ENCODE data around the gene TBC1D16. TPM values are rescaled to one million over a fixed set of nuclear protein-coding genes. Genes with fewer than 3 reads are reported as not detected.
A peak's percentile ranks its signal among the peaks of the same experiment; 100 is the strongest.

Gene TBC1D16
- total RNA-seq, 3 donors from 2014 or later (not counting 1 experiment from before 2014, with no cell fraction given): 0.49 to 1.00 (median 0.65) TPM

DNA sequence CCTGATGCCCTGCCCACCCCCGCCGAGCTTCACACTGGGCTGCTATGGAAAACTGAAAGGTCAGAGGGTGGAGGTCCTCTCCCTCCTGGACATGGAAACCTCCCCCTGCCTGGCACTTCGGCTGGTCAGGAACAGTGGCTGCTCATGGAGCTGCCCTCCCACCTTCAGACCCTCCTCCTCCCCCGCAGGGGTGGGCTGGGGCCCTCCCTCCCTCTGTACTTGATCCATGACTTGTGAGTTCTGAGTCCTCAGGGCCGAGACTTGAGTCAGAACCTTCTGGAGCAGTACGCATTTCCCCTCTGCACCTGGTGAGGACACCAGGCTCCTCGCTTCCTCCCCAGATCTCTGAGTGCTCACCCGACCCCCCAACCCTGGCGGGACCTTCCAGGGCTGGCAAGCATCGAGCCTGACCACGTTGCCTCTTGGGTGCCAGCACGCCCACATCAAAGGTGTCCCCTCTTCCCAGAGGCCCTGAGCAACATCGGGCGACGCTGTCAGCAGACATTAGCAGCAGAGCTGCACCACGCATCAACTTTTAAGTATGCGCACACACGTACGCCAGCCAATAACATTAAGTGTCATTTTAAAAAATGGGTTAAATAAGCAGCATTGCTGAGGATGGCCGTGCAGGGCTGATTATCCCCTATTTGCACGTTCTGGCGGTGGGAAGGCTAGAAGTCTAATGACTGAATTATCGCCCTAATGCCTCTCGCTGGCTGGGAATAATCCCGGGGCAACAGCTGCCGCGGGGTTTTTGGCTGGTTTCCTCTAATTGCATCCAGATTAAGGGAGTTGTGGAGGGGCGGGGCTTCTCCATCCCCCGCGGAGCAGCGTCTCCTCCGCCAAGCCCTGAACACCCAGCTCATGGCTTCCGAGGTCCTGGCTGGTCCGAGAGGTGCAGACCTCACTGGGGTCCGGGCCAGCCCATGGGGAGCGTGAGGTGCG, 98.0 kb downstream of the TBC1D16 start:
- DNase-seq: peak in 1 of 2 donors; percentile 40
- peaks cover 4% of the 10 kb centered on the region for H3K27me3 ChIP-seq (ENCODE audit: control insufficient read depth, insufficient read depth, low read length)
- peak in 1 of 3 donors; percentile 33 for ATAC-seq
- H3K27me3 Mint-ChIP-seq (ENCODE audit: low read depth in 2 of 2): peaks cover 5 to 25% of the 10 kb centered on the region in 2 donors
- H3K4me3 Mint-ChIP-seq: peak overlapping the region; percentile 87
- peaks cover 60% of the 10 kb centered on the region for H3K4me1 ChIP-seq (ENCODE audit: control insufficient read depth, insufficient read depth, low read length)
- no peaks in the 10 kb centered on the region for H3K9me3 Mint-ChIP-seq
- no peaks in the 10 kb centered on the region for H3K36me3 ChIP-seq (ENCODE audit: control insufficient read depth, insufficient read depth, low read length)
- WGBS (ENCODE audit: insufficient coverage): 57% methylated on average over 37 of the region's 37 CpGs
- H3K4me1 Mint-ChIP-seq: peaks cover 8 to 37% of the 10 kb centered on the region in 2 donors
- H3K4me3 ChIP-seq (ENCODE audit: low read length): no peak overlapping the region
- H3K27ac ChIP-seq (ENCODE audit: low read length): peak overlapping the region; percentile 67
- intact Hi-C loops (cut with micrococcal nuclease): no loop called here
- peak overlapping the region in 1 of 2 donors; percentile 76 for H3K27ac Mint-ChIP-seq
- no peaks in the 10 kb centered on the region for H3K36me3 Mint-ChIP-seq
- TF ChIP-seq, protein P1, sequence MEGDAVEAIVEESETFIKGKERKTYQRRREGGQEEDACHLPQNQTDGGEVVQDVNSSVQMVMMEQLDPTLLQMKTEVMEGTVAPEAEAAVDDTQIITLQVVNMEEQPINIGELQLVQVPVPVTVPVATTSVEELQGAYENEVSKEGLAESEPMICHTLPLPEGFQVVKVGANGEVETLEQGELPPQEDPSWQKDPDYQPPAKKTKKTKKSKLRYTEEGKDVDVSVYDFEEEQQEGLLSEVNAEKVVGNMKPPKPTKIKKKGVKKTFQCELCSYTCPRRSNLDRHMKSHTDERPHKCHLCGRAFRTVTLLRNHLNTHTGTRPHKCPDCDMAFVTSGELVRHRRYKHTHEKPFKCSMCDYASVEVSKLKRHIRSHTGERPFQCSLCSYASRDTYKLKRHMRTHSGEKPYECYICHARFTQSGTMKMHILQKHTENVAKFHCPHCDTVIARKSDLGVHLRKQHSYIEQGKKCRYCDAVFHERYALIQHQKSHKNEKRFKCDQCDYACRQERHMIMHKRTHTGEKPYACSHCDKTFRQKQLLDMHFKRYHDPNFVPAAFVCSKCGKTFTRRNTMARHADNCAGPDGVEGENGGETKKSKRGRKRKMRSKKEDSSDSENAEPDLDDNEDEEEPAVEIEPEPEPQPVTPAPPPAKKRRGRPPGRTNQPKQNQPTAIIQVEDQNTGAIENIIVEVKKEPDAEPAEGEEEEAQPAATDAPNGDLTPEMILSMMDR (IDR thresholded peaks at IDR 0.05): no peak
- no peaks in the 10 kb centered on the region for H3K9me3 ChIP-seq (ENCODE audit: control insufficient read depth, insufficient read depth, low read length)

DNA sequence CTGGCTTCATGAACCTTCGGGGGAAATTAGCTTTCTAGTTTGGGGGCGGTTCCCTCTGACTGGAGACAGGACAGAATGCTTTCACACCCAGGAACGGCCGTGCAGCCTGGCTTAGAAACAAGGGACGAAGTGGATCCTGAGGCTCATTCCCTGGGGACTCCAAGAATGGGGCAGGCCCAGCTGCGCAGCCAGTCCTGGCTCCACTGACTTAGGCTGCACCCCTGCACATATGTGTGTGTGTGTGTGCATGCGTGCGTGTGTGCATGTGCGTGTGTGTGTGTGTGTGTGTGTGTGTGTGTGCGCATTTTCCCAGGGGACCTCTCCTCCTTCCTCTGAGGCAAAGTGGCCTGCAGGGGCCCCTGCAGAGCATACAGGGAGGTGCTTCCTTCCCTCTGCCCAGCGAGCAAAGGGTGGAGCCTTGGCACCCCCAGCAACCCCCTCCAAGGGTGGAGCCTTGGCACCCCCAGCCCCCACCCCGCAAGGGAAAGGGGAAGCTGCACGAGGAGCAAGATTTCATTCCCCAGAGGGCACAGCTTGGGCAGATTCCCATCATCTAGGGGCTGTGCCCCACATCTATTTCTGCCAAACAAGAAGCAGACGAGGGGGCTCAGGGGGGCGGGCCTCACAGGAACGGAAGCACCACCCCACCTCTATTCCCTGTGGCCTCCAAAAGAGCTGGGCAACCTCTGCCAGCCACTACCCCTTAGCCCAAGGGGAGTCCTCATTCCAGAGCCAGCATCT, 98.9 kb downstream of the TBC1D16 start:
- H3K4me1 ChIP-seq (ENCODE audit: control insufficient read depth, insufficient read depth, low read length): peaks cover 53% of the 10 kb centered on the region
- H3K36me3 ChIP-seq (ENCODE audit: control insufficient read depth, insufficient read depth, low read length): no peaks in the 10 kb centered on the region
- intact Hi-C loops (cut with micrococcal nuclease): no loop called here
- Mint-ChIP-seq H3K36me3 (no peaks in the 10 kb centered on the region), H3K4me1 (peaks cover 7 to 36% of the 10 kb centered on the region in 2 donors), H3K27ac (peak overlapping the region in 1 of 2 donors; percentile 41), H3K4me3 (peak overlapping the region; percentile 87), H3K9me3 (no peaks in the 10 kb centered on the region), H3K27me3 (ENCODE audit: low read depth in 2 of 2) (peaks cover 11 to 29% of the 10 kb centered on the region in 2 donors)
- no peaks in the 10 kb centered on the region for H3K9me3 ChIP-seq (ENCODE audit: control insufficient read depth, insufficient read depth, low read length)
- TF ChIP-seq, protein P1 (IDR thresholded peaks at IDR 0.05): no peak
- H3K27me3 ChIP-seq (ENCODE audit: control insufficient read depth, insufficient read depth, low read length): peaks cover 4% of the 10 kb centered on the region
- peak overlapping the region; percentile 67 for H3K27ac ChIP-seq (ENCODE audit: low read length)
- 22% methylated on average over 16 of the region's 16 CpGs for WGBS (ENCODE audit: insufficient coverage)
- ATAC-seq: peak in 1 of 3 donors; percentile 26
- H3K4me3 ChIP-seq (ENCODE audit: low read length): no peak overlapping the region
- DNase-seq: no peak

DNA sequence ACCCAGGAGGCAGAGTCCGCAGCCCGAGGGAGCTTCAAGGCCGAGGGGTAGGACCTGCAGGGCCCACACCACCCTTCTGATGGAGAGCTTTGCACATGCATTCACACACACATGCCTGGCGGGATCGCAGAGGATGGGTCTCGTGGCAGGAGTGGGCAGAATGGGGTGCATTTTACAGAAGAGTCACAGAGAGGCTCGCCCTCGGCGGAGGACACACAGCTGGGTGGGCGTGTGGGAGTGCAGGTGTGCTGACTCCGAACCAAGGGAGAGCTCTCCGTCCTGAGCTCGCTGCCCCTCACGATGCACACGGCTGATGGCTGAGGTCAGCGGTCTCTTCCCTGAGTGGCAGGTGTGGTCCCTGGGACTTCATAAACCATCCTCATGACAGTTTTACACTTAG, 99.6 kb downstream of the TBC1D16 start:
- WGBS (ENCODE audit: insufficient coverage): 82% methylated on average over 16 of the region's 16 CpGs
- Mint-ChIP-seq H3K27ac (no peak overlapping the region), H3K27me3 (ENCODE audit: low read depth in 2 of 2) (peaks cover 11 to 34% of the 10 kb centered on the region in 2 donors), H3K4me3 (peak overlapping the region; percentile 50), H3K36me3 (no peaks in the 10 kb centered on the region), H3K9me3 (no peaks in the 10 kb centered on the region), H3K4me1 (peaks cover 7 to 36% of the 10 kb centered on the region in 2 donors)
- Histone ChIP-seq H3K36me3 (ENCODE audit: control insufficient read depth, insufficient read depth, low read length) (no peaks in the 10 kb centered on the region), H3K9me3 (ENCODE audit: control insufficient read depth, insufficient read depth, low read length) (no peaks in the 10 kb centered on the region), H3K4me3 (ENCODE audit: low read length) (no peak overlapping the region), H3K27me3 (ENCODE audit: control insufficient read depth, insufficient read depth, low read length) (peaks cover 5% of the 10 kb centered on the region), H3K4me1 (ENCODE audit: control insufficient read depth, insufficient read depth, low read length) (peaks cover 53% of the 10 kb centered on the region), H3K27ac (ENCODE audit: low read length) (no peak overlapping the region)
- DNase-seq (no peak), ATAC-seq (no peak)
- intact Hi-C loops (cut with micrococcal nuclease): no loop called here
- TF ChIP-seq, protein P1 (IDR thresholded peaks at IDR 0.05): no peak
